ENCODE measurements around the gene CFAP251. TPM values are rescaled to one million over a fixed set of nuclear protein-coding genes. Genes with fewer than 3 reads are reported as not detected.

The CFAP251 gene
- total and polyA plus RNA-seq, 2 of the 13 experiments (the other 11 are each of a cell fraction or from before 2014, with no cell fraction given): 0.30 to 0.42 TPM

DNA sequence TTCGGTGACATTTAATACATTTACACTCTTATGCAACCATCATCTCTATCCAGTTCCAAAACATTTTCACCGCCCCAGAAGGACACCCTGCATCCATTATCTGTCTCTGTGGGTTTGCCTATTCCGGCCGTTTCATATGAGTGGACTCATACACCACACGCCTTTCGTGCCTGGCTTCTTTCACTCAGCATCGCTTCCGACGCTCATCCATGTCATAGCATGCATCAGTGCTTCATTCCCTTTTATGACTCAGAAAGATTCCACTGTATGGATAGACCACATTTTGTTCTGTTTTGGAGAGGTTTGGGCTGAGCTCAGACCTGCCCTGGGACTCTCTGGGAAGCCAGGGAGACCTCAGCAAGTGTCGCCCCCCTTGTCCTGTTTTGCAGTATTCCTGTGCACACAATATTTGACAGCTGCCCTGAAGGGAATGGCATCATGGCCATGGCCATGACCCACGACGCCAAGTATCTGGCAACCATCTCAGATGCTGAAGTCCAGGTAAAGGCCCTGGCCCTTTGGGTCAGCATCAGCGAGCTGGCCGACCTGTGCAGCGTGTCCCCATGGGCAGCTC lies 23.8 kb downstream of the CFAP251 start:
- TF ChIP-seq ZNF839 (CRISPR knock-in tag; IDR thresholded peaks at IDR 0.05; ENCODE audit: borderline replicate concordance) (0 out of 2 replicates have a peak, but pooled peaks have one; percentile 33), KLF12 (CRISPR knock-in tag; IDR thresholded peaks at IDR 0.05; ENCODE audit: borderline replicate concordance) (no peak), ZNF792 (CRISPR knock-in tag; IDR thresholded peaks at IDR 0.05) (no peak)
- TF ChIP-seq, protein P1, sequence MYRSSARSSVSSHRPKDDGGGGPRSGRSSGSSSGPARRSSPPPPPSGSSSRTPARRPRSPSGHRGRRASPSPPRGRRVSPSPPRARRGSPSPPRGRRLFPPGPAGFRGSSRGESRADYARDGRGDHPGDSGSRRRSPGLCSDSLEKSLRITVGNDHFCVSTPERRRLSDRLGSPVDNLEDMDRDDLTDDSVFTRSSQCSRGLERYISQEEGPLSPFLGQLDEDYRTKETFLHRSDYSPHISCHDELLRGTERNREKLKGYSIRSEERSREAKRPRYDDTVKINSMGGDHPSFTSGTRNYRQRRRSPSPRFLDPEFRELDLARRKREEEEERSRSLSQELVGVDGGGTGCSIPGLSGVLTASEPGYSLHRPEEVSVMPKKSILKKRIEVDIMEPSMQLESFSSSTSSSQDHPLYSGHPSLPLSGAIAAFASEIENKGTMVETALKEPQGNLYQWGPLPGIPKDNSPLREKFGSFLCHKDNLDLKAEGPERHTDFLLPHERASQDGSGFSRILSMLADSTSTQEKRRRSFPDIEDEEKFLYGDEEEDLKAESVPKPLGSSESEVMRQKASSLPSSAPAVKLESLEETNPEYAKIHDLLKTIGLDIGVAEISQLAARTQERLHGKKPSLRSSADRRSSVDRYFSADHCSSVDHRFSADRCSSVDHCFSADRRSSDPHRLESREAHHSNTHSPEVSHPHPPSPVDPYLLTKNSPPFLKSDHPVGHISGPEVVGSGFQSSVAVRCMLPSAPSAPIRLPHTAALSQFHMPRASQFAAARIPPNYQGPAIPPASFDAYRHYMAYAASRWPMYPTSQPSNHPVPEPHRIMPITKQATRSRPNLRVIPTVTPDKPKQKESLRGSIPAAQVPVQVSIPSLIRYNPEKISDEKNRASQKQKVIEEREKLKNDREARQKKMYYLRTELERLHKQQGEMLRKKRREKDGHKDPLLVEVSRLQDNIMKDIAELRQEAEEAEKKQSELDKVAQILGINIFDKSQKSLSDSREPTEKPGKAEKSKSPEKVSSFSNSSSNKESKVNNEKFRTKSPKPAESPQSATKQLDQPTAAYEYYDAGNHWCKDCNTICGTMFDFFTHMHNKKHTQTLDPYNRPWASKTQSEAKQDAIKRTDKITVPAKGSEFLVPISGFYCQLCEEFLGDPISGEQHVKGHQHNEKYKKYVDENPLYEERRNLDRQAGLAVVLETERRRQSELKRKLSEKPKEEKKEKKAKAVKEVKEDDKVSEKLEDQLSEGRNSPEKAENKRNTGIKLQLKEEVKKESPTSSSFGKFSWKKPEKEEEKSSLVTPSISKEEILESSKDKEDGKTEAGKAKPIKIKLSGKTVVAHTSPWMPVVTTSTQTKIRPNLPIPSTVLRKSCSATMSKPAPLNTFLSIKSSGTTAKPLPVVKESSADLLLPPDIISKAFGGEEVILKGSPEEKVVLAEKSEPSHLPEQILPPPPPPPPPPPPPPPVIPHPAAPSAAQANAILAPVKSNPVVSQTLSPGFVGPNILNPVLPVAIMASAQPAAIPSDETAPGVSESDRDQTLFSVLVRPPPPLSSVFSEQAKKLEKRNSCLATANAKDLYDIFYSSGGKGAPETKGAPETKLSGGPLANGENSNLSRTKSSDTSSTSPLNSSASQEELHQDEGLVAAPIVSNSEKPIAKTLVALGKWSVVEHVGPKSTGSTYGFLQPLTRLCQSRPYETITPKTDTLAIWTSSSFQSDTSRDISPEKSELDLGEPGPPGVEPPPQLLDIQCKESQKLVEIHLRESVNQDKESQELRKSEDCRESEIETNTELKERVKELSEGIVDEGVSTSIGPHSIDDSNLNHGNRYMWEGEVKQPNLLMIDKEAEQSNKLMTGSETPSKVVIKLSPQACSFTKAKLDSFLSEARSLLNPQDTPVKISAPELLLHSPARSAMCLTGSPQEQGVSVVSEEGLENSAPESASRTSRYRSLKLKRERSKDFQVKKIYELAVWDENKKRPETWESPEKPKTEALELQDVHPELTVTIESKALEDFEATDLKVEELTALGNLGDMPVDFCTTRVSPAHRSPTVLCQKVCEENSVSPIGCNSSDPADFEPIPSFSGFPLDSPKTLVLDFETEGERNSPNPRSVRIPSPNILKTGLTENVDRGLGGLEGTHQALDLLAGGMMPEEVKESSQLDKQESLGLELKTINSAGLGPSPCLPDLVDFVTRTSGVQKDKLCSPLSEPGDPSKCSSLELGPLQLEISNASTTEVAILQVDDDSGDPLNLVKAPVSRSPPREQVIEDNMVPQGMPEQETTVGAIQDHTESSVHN (CRISPR knock-in tag; IDR thresholded peaks at IDR 0.05): no peak
- POLR2A ChIA-PET: no interaction called here
- H2AFZ ChIP-seq (ENCODE audit: low read length): no peak overlapping the region
- BruUV-seq (replicated peaks): no TSS peak
- H3K27me3 ChIP-seq (ENCODE audit: control insufficient read depth in 1 of 2, insufficient read depth in 2 of 2, low read length in 2 of 2): no peaks in the 10 kb centered on the region
- ATAC-seq: no peak
- CTCF ChIA-PET (ENCODE audit: low intra/inter-chr PET ratio, low total read pairs): no interaction called here
- no peak for FAIRE-seq
- WGBS (ENCODE audit: low lambda C conversion rate): 90% methylated on average over 10 of the region's 15 CpGs
- no peak overlapping the region for H3K4me2 ChIP-seq (ENCODE audit: low read depth, low read length)
- H4K20me1 ChIP-seq (ENCODE audit: insufficient read depth, low read length): no peaks in the 10 kb centered on the region
- DNase-seq (ENCODE audit: low spot score): no peak
- peaks cover 16% of the 10 kb centered on the region for H3K4me1 ChIP-seq (ENCODE audit: insufficient read depth, low read length)
- in situ Hi-C loops (cut with HindIII; ENCODE audit: extremely low pct_ligation_motif_present, low pct_unique_long_range_greater_than_20kb): no loop called here
- H3K79me2 ChIP-seq (ENCODE audit: insufficient read depth, low read length): no peaks in the 10 kb centered on the region
- H3K27ac ChIP-seq (ENCODE audit: extremely low read length, insufficient read depth, low read length): no peak overlapping the region
- H3K9me3 ChIP-seq (ENCODE audit: low read length): no peaks in the 10 kb centered on the region
- intact Hi-C loops (cut with micrococcal nuclease; ENCODE audit: unreplicated experiment): no loop called here
- no peak overlapping the region for H3K4me3 ChIP-seq (replicated peaks in 1 of 3; ENCODE audit: insufficient read depth in 1 of 3, low read depth in 2 of 3, low read length in 3 of 3)
- H3K36me3 ChIP-seq (replicated peaks in 1 of 2; ENCODE audit: control insufficient read depth in 1 of 2, insufficient read depth in 2 of 2, low read length in 2 of 2): no peaks in the 10 kb centered on the region; a peak in 1 of 5 replicates
- no peak overlapping the region for H3K9ac ChIP-seq (ENCODE audit: insufficient read depth, low read depth, low read length)
